NOMO-1 treated with dmso at 0.1 percent for 144 hours (cell line): ENCODE data around the gene GNAS-AS1.

Source experiments
- DNase-seq: peaks from one replicate; lab custom pipeline; 2025; ENCODE audit not compliant: unreplicated experiment; lab: John Stamatoyannopoulos, UW

The GNAS-AS1 gene

DNA sequence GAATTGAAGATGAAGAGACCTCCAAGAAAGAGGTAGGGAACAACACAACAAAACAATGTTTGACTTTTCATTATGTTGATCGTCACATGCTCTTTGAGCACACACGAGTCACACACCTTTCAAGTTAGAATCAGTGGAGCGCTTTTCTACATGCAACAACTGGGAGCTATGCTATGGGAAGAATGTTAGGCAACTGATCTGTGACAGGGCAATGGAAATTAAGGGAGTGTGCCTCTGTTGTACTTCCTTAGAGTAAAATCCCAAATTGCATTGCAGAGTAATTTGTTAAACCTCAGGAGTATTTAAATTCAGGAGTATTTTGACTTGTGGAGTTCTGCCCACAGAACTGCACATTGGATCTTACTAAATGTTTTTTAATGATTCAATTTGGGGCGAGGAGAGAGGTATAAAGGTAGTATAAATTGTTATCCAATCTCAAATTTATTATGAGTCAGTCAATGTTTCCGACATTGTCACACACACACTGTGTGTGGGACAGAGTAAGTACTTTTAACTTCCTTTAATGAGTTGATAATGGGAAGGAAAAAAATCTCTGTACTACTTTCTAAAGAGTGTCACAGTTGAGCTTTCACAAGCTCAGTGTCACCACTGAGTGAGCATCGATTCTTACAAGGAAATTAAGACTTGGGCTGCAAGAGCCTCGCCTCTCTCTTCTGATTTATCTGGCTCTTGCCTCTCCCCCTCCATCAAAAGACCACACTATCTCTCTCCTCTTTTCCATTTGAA lies 12.5 kb upstream of the GNAS-AS1 start:
- DNase-seq, result no peak

DNA sequence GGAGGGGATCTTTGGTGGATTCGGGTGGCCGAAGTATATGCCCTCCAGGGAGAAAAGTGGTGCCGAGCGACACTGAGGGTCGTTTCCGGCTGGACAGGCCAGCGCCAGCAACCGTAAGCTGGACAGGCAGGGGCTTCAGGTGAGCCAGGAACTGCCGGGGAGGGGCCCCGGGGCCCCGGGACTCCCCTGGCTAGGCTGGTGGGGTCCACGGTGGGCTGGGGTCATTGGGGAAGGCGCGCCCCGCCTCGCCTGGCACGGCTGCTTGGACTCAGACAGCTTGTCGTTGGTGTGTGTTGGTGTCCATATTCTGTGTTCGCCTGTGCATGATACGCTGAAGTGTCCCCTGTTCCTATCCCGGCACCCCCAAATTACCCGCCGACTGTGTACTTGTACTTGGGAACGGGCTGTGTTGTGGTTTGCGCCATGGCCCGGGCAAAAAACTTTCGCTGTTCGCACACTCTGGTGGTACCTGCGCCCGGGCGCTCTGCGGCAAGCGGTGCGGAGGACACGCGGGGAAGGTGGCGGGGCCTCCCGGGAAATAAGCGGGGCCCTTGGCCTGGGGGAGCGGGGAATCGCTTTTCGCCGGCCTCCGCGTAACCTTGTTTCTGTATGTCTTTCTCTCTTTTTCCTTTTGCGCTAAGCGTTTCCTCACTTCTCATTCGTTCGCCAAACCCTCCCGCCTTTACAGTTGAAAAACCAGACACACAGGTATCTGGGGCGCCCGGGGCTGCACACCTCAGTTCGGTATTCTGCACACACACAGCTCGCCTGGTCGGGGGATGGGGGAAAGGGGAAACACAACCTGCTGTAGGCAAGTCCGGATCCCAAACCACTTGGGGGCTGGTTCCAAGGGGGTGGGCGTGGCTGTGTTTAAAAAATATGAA lies 5.0 kb upstream of the GNAS-AS1 start:
- no peak for DNase-seq

DNA sequence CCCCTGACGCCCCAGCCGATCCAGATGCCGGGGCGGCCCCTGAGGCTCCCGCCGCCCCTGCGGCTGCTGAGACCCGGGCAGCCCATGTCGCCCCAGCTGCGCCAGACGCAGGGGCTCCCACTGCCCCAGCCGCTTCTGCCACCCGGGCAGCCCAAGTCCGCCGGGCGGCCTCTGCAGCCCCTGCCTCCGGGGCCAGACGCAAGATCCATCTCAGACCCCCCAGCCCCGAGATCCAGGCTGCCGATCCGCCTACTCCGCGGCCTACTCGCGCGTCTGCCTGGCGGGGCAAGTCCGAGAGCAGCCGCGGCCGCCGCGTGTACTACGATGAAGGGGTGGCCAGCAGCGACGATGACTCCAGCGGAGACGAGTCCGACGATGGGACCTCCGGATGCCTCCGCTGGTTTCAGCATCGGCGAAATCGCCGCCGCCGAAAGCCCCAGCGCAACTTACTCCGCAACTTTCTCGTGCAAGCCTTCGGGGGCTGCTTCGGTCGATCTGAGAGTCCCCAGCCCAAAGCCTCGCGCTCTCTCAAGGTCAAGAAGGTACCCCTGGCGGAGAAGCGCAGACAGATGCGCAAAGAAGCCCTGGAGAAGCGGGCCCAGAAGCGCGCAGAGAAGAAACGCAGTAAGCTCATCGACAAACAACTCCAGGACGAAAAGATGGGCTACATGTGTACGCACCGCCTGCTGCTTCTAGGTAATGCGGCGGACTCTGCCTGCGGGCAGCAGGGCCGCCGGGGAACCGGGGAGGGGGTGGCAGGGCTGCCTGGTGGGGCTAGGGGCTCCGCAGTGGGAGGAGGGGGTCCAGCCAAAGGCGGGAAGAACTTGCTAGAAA lies 4.2 kb upstream of the GNAS-AS1 start:
- no peak for DNase-seq

DNA sequence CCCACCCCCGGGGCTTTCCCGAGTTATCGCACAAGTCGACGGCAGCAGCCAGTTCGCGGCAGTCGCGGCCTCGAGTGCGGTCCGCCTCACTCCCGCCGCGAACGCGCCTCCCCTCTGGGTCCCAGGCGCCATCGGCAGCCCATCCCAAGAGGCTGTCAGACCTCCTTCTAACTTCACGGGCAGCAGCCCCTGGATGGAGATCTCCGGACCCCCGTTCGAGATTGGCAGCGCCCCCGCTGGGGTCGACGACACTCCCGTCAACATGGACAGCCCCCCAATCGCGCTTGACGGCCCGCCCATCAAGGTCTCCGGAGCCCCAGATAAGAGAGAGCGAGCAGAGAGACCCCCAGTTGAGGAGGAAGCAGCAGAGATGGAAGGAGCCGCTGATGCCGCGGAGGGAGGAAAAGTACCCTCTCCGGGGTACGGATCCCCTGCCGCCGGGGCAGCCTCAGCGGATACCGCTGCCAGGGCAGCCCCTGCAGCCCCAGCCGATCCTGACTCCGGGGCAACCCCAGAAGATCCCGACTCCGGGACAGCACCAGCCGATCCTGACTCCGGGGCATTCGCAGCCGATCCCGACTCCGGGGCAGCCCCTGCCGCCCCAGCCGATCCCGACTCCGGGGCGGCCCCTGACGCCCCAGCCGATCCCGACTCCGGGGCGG lies 3.4 kb upstream of the GNAS-AS1 start:
- DNase-seq, result no peak

DNA sequence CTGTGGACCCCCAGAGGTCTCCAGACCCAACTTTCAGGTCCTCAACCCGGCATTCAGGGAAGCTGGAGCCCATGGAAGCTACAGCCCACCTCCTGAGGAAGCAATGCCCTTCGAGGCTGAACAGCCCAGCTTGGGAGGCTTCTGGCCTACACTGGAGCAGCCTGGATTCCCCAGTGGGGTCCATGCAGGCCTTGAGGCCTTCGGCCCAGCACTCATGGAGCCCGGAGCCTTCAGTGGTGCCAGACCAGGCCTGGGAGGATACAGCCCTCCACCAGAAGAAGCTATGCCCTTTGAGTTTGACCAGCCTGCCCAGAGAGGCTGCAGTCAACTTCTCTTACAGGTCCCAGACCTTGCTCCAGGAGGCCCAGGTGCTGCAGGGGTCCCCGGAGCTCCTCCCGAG lies 2.8 kb upstream of the GNAS-AS1 start:
- no peak for DNase-seq

DNA sequence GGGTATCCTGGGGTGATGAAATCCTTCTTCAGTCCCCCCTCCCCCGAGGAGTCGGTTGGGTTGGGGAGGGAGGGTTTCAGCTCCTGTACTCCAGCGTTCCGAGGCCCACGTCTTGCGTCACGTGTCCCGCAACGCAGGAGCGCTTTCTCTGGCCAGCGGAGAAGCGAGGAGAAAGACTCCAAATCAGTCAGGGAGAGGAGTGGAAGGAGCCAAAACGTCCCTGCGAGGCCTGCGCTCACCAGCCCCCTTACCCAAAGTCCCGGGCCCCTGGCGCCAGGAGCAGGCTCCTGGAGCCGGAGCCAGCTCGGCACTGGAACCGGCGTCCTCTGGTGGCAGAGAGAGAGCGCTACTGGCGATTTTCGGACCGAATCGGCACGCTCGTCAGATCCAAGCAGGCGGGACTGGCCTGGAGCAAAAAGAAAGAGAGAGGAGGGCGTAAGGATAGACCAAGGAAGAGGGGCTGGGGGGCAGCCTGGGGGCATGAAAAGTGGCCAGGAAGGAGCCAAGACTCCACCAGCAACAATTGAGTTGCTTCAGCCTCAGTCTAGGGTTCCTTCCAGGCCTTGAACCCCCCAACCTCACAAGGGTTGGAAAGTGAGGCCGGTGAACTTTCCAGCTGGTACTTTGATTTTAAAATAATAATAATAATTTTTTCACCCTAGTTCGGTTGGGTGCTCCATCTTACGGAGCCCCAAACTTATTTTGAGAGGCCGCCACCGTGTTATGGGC lies 2.0 kb upstream of the GNAS-AS1 start, which contains the start of gene GNAS:
Gene GNAS, plus strand, starts transcription at position 174 of the 729 bp plus-strand sequence.
- no peak for DNase-seq

DNA sequence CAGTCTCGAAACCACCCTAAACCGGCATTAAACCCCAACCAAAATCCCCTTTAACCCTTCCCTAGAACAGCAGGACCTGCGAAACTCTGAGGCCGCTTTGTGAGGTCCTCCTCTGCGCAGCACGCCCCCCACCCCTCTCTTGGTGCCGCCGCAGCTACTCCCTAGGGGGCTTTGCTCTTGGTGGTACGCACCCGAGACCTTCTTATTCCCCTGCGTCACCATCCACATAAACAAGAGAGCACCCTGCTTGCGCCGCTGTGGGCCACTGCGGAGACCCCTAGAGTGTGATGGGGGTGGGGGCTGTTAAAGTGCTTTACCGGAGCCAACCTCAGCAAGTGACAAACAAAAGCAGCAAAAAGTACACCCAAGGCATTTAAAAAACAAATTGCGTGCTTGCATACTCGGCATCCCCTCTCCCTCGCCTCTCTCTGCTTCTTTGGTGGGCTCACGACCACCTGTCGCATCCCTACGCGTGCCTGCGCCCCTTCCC lies 1.3 kb upstream of the GNAS-AS1 start:
- no peak for DNase-seq

DNA sequence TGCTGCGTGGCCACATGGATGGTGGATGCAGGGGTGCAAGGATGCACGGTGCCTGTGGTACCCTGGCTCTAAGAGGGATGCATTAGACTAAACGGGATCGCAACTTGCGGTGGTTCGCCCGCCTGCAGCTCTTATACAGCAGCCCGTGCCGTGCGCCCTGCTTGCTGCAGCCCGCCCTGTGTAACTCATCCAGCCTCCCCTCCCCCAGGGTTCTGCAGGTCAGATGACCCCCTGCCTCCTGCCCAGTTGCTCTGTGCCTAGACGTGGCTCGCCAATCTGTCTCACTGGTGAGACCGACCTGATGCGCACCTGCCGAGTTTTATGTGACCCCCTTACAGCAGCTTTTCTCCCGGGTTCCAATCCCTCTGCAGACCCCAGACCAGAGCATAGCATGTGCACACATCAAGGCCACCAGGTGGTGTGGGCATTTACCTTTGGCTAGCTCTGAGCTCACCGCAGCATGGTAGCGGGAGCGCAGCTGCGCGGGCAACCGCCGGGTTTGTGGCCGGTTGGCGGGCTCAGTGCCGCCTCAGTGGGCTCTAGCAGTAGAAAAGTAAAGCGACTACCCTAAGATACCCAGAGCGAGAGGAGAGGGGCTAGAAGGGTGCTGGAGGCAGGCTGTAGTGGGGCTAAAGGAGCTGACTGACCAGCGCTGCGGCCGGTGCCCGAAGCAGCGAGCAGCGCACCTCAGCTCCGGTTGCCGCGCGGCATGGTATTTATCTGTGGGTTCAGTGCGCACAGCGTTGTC lies 693 bp upstream of the GNAS-AS1 start:
- DNase-seq, result no peak

DNA sequence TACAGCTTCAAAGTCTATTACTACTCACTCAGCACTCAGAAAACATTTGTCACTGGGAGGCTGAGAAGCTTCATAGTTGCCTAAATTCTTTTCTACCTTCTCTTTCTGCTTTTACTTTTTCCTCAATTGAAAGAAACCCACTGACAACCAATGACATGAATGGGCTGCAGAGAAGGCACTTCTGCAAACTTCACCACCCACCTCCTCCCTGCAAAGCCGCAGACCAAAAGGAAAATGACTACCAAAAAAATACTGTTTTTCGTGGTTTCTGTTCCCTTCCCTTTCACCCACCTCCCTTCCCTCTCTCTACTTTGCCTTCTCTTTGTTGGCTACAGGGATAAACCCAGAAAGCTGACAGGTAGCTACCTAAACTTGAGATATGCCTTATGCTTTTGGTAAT lies 3.2 kb downstream of the GNAS-AS1 start:
- peak; percentile 63 for DNase-seq

DNA sequence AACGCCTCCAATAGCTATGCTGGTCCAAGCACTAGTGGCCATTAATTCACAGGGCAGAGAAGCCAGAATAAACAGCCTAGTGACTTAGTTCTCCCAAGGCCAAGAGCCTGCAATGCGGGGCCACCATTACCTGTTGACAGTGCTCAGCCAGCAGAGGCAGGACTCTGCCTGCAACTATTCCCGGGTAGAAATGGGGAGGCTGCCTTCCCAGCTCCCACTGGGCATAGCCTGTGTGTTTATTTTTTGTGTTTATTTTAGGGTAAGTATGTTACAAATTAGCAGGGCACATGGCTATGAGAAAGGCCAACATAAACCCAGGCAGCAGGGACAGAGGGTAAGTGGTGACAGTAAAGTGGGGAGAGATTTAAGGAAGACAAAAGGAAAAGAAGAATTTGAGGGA lies 5.0 kb downstream of the GNAS-AS1 start:
- no peak for DNase-seq

GRCh38 chr20:58843128-58843556 lies 7.6 kb downstream of the GNAS-AS1 start:
- no peak for DNase-seq

GRCh38 chr20:58842276-58842675 lies 8.4 kb downstream of the GNAS-AS1 start:
- DNase-seq, result no peak

GRCh38 chr20:58841539-58842264 lies 9.0 kb downstream of the GNAS-AS1 start:
- no peak for DNase-seq

DNA sequence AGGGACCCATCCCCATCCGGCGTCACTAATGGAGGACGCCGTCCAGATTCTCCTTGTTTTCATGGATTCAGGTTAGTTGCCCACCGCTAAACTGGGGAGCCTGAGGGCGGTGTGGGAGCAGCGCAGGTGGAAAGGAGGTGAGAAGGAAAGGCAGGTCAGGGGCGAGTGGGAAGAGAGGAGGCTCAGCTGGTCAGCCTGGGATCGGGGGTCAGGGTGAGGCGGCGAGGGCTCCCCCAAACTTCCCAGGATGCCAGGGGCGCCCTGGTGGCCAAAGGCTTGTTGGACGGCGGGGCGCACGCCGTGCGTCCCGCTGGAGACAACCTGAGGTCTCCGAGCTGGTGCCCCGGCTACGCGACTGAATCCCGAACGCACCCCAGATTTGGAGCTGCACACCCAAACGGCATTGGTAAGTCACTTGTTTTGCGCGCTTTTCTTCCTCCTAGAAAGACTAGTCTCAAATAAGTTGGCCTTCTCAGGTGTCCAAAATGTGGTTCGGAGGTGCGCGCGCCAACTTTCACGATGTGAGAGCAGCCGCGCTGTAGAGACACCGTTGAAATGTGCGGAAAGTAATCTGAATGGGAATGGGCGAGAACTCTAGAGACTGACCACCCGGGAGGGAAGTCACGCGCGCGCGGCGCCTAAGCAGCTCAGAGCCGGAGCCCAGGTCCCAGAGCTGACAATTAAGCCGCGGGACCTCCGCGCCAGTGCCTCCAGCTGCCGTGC lies 9.7 kb downstream of the GNAS-AS1 start:
- DNase-seq, result no peak

DNA sequence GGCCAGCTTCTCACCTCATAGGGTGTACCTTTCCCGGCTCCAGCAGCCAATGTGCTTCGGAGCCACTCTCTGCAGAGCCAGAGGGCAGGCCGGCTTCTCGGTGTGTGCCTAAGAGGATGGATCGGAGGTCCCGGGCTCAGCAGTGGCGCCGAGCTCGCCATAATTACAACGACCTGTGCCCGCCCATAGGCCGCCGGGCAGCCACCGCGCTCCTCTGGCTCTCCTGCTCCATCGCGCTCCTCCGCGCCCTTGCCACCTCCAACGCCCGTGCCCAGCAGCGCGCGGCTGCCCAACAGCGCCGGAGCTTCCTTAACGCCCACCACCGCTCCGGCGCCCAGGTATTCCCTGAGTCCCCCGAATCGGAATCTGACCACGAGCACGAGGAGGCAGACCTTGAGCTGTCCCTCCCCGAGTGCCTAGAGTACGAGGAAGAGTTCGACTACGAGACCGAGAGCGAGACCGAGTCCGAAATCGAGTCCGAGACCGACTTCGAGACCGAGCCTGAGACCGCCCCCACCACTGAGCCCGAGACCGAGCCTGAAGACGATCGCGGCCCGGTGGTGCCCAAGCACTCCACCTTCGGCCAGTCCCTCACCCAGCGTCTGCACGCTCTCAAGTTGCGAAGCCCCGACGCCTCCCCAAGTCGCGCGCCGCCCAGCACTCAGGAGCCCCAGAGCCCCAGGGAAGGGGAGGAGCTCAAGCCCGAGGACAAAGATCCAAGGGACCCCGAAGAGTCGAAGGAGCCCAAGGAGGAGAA lies 10.5 kb downstream of the GNAS-AS1 start:
- DNase-seq, result no peak

DNA sequence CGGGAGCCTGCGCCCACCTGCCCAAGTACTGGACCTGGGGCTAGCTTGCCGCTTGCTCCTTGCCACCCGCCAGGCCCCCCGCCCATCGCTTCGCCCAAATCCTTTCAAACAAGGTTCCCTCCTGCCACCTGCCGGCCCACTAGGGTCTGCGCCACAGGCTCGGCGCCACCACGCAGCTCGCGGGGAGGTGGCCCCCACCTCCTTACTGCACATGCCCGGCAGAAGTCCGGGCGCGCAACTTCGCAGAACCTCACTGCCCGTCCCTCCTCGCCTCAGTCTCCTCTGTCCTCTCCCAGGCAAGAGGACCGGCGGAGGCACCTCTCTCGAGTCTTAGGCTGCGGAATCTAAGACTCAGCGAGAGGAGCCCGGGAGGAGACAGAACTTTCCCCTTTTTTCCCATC lies 11.2 kb downstream of the GNAS-AS1 start:
- DNase-seq, result no peak

GRCh38 chr20:58838174-58838573 lies 12.5 kb downstream of the GNAS-AS1 start:
- DNase-seq, result no peak
